ENCODE data around the gene SLC9A8. TPM values are rescaled to one million over a fixed set of nuclear protein-coding genes. Genes with fewer than 3 reads are reported as not detected.

SLC9A8 gene
- total and polyA plus RNA-seq, 2 experiments from 2014 or later: 4.2 to 5.0 TPM

- 75 to 92% methylated on average over 1 of the region's 1 CpG for WGBS, 2 experiments (ENCODE audit: low coverage in 1 of 2, low lambda C conversion rate in 2 of 2, missing lambda C conversion rate in 2 of 2)
- in situ Hi-C loops (cut with MboI): loop anchor here (10.0 to 25.0 kb wide), 2 partner anchors 230 to 508 kb away; no protein-coding TSS in a partner anchor
- Histone ChIP-seq H3K4me2 (ENCODE audit: unreplicated experiment) (no peak overlapping the region), H3K27me3 (replicated peaks; ENCODE audit: insufficient read depth) (no peaks in the 10 kb centered on the region), H2AFZ (no peak overlapping the region), H3F3A (ENCODE audit: insufficient read depth) (no peaks in the 10 kb centered on the region), H3K4me1 (ENCODE audit: insufficient read depth) (no peaks in the 10 kb centered on the region), H3K4me3 (no peak overlapping the region), H3K9me2 (ENCODE audit: insufficient read depth) (no peaks in the 10 kb centered on the region), H3K9me3 (ENCODE audit: low read depth) (no peaks in the 10 kb centered on the region), H3K36me3 (ENCODE audit: low read depth) (0 out of 2 replicates have a peak, but pooled peaks cover 19% of the 10 kb centered on the region), H3K9ac (no peak overlapping the region), H3K27ac (no peak overlapping the region), H3K79me2 (ENCODE audit: insufficient read depth) (no peaks in the 10 kb centered on the region), H4K20me1 (ENCODE audit: insufficient read depth) (no peaks in the 10 kb centered on the region)
- DNase-seq: no peak
- no peak for TF ChIP-seq EZH2phosphoT487 (IDR thresholded peaks at IDR 0.05; ENCODE audit: insufficient read depth, low read depth)
- no peak for TF ChIP-seq EZH2 (IDR thresholded peaks at IDR 0.05; ENCODE audit: insufficient read depth, poor library complexity, severe bottlenecking)
Observed at GRCh38 chr20:49845060-49845459, 32.4 kb downstream of the SLC9A8 start.

DNA sequence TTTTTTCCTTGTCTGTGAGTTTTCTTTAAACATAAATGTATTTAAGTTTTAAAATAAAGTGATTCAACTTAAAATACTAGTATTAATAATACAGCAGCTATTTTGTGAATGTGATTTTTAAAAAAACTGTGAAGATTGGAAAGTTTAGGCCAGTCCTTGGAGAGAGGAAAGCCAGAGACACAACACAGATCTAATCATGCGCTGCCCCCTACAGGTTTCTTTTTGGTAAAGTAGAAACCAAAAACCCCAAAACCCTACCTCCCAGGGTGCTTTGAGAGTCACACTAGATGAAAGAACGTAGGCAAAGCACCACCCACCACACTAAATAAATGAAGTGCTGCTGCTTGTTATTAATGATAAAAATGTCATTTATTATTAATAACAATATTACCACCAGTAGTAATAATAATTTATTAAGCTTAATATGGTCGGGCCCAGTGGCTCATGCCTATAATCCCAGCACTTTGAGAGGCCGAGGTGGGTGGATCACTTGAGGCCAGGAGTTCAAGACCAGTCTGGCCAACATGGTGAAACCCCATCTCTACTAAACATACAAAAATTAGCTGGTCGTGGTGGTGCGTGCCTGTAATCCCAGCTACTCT is 33.7 kb downstream of the SLC9A8 start:
- in situ Hi-C loops (cut with MboI): loop anchor here (10.0 to 25.0 kb wide), 2 partner anchors 232 to 509 kb away; no protein-coding TSS in a partner anchor
- DNase-seq: peak; percentile 80

GRCh38 chr20:49850463-49851230 is 38.0 kb downstream of the SLC9A8 start:
- Histone ChIP-seq H3K9ac (no peak overlapping the region), H4K20me1 (ENCODE audit: insufficient read depth) (no peaks in the 10 kb centered on the region), H3K9me2 (ENCODE audit: insufficient read depth) (no peaks in the 10 kb centered on the region), H2AFZ (no peak overlapping the region), H3K79me2 (ENCODE audit: insufficient read depth) (no peaks in the 10 kb centered on the region), H3K9me3 (ENCODE audit: low read depth) (no peaks in the 10 kb centered on the region), H3K36me3 (ENCODE audit: low read depth) (0 out of 2 replicates have a peak, but pooled peaks cover 21% of the 10 kb centered on the region), H3F3A (ENCODE audit: insufficient read depth) (no peaks in the 10 kb centered on the region), H3K27ac (no peak overlapping the region), H3K4me2 (ENCODE audit: unreplicated experiment) (no peak overlapping the region), H3K4me1 (ENCODE audit: insufficient read depth) (no peaks in the 10 kb centered on the region), H3K4me3 (no peak overlapping the region), H3K27me3 (replicated peaks; ENCODE audit: insufficient read depth) (no peaks in the 10 kb centered on the region)
- in situ Hi-C loops (cut with MboI): no loop called here
- no peak for TF ChIP-seq EZH2 (IDR thresholded peaks at IDR 0.05; ENCODE audit: insufficient read depth, poor library complexity, severe bottlenecking)
- TF ChIP-seq EZH2phosphoT487 (IDR thresholded peaks at IDR 0.05; ENCODE audit: insufficient read depth, low read depth): no peak
- 70% methylated on average over 8 of the region's 8 CpGs for WGBS, 2 experiments (ENCODE audit: low coverage in 1 of 2, low lambda C conversion rate in 2 of 2, missing lambda C conversion rate in 2 of 2)
- no peak for DNase-seq

More for the DNA sequence above, 33.7 kb downstream of the SLC9A8 start:
- Histone ChIP-seq H3K4me2 (ENCODE audit: unreplicated experiment) (no peak overlapping the region), H3K79me2 (ENCODE audit: insufficient read depth) (no peaks in the 10 kb centered on the region), H3K27ac (no peak overlapping the region), H3K4me3 (no peak overlapping the region), H3K9me2 (ENCODE audit: insufficient read depth) (no peaks in the 10 kb centered on the region), H3K36me3 (ENCODE audit: low read depth) (0 out of 2 replicates have a peak, but pooled peaks cover 20% of the 10 kb centered on the region), H4K20me1 (ENCODE audit: insufficient read depth) (no peaks in the 10 kb centered on the region), H3K27me3 (replicated peaks; ENCODE audit: insufficient read depth) (no peaks in the 10 kb centered on the region), H3F3A (ENCODE audit: insufficient read depth) (no peaks in the 10 kb centered on the region), H3K9me3 (ENCODE audit: low read depth) (no peaks in the 10 kb centered on the region), H3K9ac (no peak overlapping the region), H3K4me1 (ENCODE audit: insufficient read depth) (no peaks in the 10 kb centered on the region), H2AFZ (no peak overlapping the region)
- TF ChIP-seq EZH2phosphoT487 (IDR thresholded peaks at IDR 0.05; ENCODE audit: insufficient read depth, low read depth): no peak
- 64 to 71% methylated on average over 6 of the region's 6 CpGs for WGBS, 2 experiments (ENCODE audit: low coverage in 1 of 2, low lambda C conversion rate in 2 of 2, missing lambda C conversion rate in 2 of 2)

- no peak for DNase-seq
- no peak overlapping the region for H3K27ac ChIP-seq
- no peaks in the 10 kb centered on the region for H3K79me2 ChIP-seq (ENCODE audit: insufficient read depth)
- H3K9me2 ChIP-seq (ENCODE audit: insufficient read depth): no peaks in the 10 kb centered on the region
- H4K20me1 ChIP-seq (ENCODE audit: insufficient read depth): no peaks in the 10 kb centered on the region
- H3K4me1 ChIP-seq (ENCODE audit: insufficient read depth): no peaks in the 10 kb centered on the region
- 0 out of 2 replicates have a peak, but pooled peaks cover 21% of the 10 kb centered on the region for H3K36me3 ChIP-seq (ENCODE audit: low read depth)
- no peak overlapping the region for H2AFZ ChIP-seq
- no peak overlapping the region for H3K4me2 ChIP-seq (ENCODE audit: unreplicated experiment)
- H3F3A ChIP-seq (ENCODE audit: insufficient read depth): no peaks in the 10 kb centered on the region
- H3K4me3 ChIP-seq: no peak overlapping the region
- no peaks in the 10 kb centered on the region for H3K27me3 ChIP-seq (replicated peaks; ENCODE audit: insufficient read depth)
- H3K9ac ChIP-seq: no peak overlapping the region
- in situ Hi-C loops (cut with MboI): no loop called here
- 42 to 50% methylated on average over 3 of the region's 3 CpGs for WGBS, 2 experiments (ENCODE audit: low coverage in 1 of 2, low lambda C conversion rate in 2 of 2, missing lambda C conversion rate in 2 of 2)
- H3K9me3 ChIP-seq (ENCODE audit: low read depth): no peaks in the 10 kb centered on the region
- no peak for TF ChIP-seq EZH2phosphoT487 (IDR thresholded peaks at IDR 0.05; ENCODE audit: insufficient read depth, low read depth)
Observed at GRCh38 chr20:49851231-49851705, 38.6 kb downstream of the SLC9A8 start.
